Inflammatory macrophage treated with lipopolysaccharide for 4 hours (primary cell): ENCODE data around the gene GON4L.
"Not testable (repeated sequence)": the region's sequence is repeated elsewhere in the genome, so short reads cannot be mapped to it uniquely, and the experiment has no call there.

ENCODE experiments used
- DNase-seq: peaks from one replicate; pipeline ENCODE4 v3.0.0-alpha.2; 2020

The GON4L gene

DNA sequence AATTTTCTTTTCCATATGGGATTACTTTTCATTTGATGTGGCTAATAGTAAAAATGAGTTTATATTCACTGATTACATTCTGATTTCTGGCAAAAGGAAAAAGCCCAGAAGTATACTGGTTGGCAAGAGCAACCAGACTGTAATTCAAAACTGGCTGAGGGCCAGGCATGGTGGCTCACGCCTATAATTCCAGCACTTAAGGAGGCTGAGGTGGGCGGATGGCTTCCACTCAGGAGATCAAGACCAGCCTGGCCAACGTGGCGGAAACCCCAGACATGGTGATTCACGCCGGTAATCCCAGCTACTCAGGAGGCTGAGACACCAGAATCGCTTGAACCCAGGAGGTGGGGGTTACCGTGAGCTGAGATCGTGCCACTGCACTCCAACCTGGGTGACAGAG, 16.8 kb upstream of the GON4L start:
- no peak for DNase-seq

DNA sequence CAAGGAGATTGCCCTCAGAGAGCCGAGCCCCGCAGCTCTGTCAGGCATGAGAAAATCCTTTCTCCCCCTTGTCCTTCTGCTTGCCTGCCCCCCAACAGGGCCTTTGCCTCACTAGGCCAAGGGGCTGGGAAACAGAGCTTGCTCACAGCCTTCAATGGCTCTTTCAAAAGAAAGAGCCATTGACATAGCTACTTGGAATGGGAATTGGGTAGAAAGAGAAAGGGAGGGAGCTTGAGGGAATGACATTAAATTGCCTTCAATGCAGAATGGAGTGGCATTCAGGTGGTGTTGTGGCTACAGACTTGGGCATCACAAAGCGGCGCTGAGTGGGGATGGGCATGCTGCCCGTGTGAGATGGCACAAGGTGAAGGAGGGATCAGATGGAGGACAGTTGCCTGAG, 15.5 kb upstream of the GON4L start:
- no peak for DNase-seq

GRCh38 chr1:155871390-155871789, 14.4 kb upstream of the GON4L start:
- no peak for DNase-seq

- no peak for DNase-seq
These were observed 10.8 kb upstream of the GON4L start for GRCh38 chr1:155867766-155868165.

GRCh38 chr1:155864393-155864792, 7.4 kb upstream of the GON4L start:
- DNase-seq: no peak

DNA sequence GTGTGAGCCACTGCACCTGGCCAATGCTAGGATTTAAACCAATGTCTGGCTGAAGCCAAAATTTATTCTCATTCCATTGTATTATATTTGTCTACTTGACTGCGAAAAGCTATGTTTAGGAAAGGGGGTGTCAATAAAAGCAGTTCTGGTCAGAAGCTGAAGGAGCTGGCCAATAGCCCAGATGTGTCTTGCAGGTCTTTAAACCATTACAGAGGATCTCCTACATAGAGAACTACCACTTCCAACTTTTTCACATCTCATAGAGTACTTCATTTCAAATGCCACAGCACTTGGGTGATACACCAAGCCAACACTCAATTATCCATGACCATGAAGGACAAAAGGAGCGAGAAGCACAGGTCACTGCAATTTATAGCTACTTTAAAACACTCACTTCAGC, 4.9 kb upstream of the GON4L start:
- no peak for DNase-seq

DNA sequence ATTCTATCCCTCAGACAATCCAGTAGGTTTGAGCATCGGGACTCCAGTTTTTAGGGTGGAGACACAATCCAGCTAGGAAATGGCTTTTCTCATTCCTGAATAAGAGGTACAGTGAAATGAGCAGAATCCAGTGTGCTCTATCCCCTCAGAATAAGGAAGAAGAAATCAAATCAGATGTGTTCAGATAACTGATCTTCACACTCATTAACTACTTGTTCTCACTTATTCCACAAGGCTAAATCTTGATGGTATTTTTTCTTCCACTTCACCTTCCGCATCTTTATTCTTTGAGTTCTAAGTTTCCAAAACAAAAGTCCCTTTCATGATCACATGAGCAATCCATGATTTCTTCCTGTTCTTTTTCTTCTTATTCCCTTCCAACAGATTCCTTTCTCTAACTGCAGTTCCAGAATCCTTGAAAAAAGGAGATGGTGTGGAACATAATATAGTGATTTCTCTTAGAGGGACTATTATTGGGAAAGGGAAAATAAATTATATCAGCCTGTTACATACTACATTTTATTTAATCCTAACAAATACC, 4.0 kb upstream of the GON4L start:
- DNase-seq: no peak

DNA sequence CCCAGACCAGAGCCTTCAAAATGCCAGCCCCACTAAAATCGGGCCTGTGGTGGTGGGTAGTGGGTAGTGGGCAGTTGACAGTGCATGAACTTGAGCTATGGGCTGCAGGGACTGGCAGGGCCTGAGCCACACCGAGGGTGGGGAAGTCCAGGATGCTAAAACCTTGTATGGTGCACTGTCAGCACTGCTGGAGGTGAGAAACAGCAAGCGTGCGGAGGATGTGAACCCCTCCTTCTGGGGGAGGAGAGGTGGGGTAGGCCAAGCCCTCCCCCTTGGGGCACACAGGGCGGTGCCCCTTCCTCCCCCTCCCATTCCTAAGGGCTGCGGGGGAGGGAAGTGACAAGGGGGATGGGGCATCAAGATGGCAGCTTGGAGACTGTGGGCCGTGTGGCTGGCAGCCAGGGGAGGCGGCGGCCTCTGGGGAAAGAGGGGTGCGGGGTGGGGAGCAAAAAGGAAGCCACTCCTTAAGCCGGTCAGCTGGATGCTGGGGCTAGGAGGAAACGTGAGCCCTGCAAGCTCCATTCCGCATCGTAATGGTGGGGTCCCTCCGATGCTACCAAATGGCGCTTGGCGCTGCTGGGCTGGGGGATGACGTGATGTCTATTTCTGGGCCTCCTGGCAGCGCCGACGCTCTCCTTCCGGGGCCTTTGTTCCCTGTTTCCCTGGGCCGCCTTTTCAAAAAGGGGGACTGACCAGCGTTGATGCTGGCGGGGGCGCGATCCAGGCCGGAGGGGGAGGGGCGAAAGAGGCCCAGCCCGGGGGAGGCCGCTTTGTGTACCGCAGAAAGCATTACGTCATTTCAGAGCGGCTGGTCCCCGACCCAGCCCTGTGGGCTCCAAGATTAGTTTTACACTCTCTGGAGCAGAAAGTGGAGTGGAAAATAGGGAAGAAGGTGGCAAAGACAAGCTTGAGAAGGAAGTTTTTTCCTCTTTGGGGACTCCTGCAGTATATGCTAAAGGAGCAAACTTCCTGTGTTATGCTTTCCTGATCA, 3.2 kb upstream of the GON4L start:
- DNase-seq: peak; percentile 86

DNA sequence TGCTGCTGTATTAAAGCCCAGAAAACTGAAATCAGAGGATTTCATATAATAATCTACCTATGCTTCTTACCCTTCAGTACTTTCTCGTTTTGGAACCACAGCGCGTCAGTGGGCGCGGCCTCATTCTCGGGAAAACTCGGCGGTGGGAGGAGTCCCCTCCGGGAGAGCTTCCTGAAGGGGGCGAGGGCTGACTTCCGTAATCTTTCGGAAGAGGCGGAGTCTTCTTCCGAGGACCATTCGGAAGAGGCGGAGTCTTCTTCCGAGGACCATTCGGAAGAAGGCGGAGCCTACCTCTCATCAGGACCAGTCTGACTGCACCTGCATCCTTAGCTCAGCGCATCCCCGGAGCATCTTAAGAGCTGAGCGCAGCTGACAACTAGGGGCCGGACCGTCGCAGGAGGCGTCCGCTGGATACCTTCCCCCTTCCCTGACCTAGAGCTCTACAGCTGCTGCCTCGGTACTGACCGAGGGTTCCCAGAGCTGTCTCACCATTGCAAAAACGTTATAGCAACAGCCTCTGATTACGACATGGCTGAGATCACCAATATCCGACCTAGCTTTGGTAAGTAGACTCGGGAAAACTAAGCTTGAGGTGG, 2.3 kb upstream of the GON4L start, which contains the start of gene SYT11:
Gene SYT11, plus strand, starts transcription at position 334 of the 596 bp plus-strand sequence. Its CDS starts 195 bp downstream, at position 529.
- DNase-seq: peak; percentile 98

- DNase-seq: peak; percentile 76
These were observed 1.8 kb upstream of the GON4L start for GRCh38 chr1:155858800-155859233.

DNA sequence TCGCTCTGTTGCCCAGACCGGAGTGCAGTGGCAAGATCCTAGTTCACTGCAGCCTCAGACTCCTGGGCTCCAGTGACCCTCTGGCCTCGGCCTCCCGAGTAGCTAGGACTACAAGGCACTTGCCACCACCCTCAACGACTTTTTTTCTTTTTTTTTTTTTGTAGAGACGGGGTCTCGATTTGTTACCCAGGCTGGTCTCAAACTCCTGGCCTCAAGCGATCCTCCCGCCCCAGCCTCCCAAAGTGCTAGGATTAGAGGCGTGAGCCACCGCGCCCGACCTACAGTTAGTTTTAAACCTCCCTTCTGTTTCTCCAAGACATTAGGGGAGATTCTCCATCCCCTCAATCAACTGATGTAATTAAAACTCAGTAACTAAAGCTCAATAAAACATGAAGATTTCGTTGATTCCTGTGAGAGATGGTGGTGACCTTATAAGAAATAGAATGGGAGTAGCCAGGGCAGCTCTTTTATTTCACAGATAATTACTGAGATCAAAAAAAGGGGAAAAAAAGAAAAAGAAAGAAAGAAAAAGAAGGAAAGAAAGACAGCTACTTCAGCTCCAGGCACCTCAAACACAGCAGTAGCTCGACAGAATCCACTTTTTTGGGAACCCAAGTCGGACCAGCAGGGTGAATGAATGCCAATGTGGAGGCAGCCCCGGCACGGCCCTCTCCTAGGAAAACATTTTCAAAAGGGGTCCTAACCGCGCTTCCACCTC, 598 bp downstream of the GON4L start:
- no peak for DNase-seq

DNA sequence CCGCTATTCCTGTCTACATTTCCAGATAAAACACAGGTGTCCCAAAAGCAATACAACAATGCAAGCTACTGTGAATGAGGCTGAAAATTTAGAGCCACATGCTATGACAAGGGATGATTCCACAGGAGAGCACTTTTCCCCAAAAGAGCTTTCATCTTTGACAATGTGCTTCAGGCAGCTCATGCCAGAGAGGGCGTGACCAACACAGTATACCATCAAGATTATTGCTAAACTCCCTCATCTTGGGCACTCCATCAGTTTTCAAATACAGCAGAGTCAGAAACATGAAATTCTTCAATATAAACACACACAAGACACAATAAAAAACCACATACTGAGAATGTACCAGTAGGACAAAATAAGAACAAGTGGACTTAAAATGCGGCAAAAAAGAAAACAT, 6.7 kb downstream of the GON4L start:
- DNase-seq: no peak

DNA sequence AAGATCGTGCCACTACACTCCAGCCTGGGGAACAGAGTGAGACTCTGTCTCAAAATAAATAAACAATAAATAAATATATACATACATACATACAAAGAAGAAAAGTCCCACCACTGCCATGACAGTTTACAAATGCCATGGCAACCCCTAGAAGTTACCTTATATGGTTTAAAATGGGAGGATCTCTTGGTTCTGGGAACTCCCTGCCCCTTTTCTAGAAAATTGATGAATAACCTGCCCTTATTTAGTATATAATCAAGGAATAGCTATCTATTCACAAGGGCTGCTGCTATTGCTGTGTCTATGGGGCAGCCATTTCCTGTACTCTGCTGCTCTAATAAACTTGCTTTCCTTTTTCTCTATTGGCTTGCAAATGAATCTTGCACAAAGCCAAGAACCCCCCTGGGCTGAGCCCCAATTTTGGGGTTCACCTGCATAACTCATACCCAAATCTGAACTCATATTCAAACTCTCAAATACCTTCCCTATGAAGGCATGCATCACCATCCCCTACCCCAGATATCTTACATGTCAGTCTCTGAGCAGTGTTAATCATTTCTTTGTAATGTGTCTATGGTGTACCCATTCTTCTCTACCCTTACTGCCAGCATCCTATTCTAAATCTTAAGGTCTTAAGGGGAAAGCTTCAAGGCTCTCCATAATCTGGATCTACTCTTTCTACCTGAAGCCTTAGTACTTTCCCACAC, 9.0 kb downstream of the GON4L start:
- no peak for DNase-seq

DNA sequence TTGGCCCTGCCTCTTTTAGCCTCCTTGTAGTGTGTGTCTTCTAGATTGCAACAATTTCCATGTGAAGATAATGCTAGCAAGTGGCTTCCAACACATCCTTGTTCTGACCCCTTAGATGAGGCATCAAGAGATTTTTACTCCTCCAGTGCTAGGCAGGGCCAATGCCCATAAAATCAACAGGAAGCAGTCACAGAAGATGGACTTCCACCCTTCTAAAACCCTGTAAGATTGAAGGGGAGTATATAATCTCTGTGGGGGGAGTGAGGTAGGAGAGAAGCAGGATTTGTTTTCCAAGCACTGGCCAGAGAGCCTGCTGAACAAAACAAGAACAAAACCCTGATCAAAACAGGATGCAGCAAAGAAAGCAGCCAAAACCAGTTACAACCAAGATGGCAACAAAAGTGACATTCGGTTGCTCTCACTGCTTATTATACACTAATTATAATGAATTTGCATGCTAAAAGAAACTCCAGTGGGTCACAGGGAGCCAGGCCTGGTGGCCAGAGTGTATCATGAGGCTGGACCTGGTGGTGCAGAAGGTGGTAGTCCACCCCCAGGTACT, 12.1 kb downstream of the GON4L start:
- no peak for DNase-seq

DNA sequence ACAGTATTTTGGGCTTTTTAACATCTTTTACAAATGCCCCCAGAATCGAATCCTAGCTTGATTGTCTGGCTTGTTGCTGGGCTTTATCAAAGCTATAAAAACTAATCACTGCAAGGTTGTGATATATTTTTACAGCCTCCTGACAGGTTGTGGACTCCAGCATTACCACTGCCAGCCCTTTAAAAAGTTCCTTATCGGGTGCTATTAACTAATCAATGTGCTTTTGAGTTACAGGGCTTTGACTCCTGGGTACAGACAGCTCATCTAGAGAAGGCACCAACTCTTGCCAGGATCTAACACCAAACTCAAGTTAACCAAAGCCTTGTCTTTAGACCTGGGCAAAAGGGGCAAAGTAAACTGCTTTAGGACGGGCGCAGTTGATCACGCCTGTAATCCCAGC, 16.6 kb downstream of the GON4L start:
- DNase-seq: no peak

GRCh38 chr1:155835548-155835947, 21.5 kb downstream of the GON4L start:
- no peak for DNase-seq

- DNase-seq: not testable (repeated sequence)
These were observed 22.1 kb downstream of the GON4L start for GRCh38 chr1:155834927-155835399.

DNA sequence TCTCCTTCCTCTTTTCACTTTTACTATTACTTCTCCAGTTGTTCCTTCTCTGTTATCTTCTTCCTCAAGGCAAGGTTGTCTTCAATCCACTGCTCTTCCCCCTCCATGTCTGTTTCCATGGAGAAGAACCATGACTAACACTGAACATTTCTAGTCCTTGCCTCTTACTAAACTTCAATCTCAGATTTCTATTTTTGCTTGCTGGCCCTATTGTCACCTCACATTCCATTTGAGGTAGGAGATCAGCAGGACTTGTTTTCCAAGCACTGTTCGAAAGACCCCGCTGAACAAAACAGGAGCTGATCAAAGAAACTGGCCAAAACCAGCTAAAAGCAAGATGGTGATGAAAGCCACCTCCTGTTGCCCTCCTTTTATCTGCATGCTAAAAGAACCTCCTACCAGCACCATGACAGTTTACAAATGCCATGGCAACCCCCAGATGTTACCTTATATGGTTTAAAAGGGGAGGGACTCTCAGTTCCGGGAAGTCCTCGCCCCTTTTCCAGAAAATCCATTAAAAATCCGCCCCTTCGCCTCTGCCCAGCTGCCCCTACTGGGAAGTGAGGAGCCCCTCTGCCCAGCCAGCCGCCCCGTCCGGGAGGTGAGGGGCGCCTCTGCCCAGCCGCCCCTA, 22.6 kb downstream of the GON4L start:
- DNase-seq: peak; percentile 59

DNA sequence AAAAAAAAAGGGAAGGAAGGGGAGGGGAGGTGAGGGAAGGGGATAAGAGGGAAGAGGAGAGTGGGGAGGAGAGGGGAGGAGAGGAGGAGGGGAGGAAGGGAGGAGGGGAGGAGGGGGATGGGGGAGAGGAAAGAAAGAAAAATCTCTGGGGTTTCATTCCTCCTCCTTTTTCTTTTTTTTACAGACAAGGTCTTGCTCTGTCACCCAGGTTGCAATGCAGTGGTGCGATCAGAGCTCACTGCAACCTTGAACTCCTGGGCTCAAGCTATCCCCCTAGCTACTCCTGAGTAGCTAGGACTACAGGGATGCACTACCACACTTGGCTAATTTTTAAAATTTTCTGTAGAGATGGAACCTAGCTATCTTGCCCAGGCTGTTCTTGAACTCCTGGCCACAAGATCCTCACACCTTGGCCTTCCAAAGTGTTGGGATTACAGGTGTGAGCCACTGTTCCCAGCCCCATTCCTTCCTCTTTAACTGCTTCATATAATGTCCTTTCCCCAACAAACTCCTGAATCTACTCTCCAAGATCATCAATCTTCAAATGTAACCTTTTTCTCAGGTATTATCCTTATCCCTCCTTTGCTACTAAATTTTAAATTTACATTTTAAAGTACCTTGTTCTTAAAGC, 23.2 kb downstream of the GON4L start:
- no peak for DNase-seq

GRCh38 chr1:155831279-155831976, 25.6 kb downstream of the GON4L start:
- no peak for DNase-seq
